SW480 (cell line): ENCODE results near the gene IL25.
"Not testable (repeated sequence)": the region's sequence is repeated elsewhere in the genome, so short reads cannot be mapped to it uniquely, and the experiment has no call there.

Experiments
- DNase-seq: peaks from one replicate; pipeline ENCODE4 v3.0.0-alpha.2; 2016; ENCODE audit warnings: low spot score

The IL25 gene

DNA sequence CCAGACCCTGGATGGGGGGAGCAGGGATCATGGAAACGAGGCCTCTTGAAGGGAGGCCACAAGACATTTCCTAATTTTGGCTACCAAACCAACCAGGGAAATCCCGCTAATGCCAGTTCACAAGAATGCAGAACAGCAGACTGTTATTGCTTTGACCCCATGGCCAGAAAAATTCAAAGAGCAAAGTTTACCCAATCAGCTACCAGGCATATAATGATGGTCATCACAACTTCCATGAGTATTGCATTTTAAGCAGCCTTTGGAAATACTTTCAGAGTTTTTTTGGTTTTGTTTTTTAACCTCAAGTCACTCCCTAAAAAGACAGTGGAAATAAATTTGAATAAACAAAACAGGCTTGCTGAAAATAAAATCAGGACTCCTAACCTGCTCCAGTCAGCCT, at the start of gene IL25:
Gene IL25 (plus strand): TSS at position 301 of the 400 bp plus-strand sequence.
- no peak for DNase-seq

- no peak for DNase-seq
Observed at GRCh38 chr14:23323838-23324454, 48.7 kb upstream of the IL25 start.

- DNase-seq, result no peak
Observed at GRCh38 chr14:23324455-23324846, 48.2 kb upstream of the IL25 start.

DNA sequence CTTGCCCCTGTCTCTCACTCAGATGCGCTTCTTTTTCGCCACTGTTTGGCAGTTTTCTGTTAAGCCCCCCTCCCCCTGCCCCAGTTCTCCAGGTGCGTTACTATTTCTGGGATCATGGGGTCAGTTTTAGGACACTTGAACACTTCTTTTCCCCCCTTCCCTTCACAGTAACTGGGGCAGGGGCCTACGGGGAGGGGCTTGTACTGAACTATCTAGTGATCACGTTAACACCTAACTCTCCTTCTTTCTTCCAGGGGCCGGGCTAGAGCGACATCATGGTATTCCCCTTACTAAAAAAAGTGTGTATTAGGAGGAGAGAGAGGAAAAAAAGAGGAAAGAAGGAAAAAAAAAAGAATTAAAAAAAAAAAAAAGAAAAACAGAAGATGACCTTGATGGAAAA, 47.6 kb upstream of the IL25 start:
- DNase-seq, result no peak

GRCh38 chr14:23325746-23326145, 46.9 kb upstream of the IL25 start:
- DNase-seq, result not testable (repeated sequence)

DNA sequence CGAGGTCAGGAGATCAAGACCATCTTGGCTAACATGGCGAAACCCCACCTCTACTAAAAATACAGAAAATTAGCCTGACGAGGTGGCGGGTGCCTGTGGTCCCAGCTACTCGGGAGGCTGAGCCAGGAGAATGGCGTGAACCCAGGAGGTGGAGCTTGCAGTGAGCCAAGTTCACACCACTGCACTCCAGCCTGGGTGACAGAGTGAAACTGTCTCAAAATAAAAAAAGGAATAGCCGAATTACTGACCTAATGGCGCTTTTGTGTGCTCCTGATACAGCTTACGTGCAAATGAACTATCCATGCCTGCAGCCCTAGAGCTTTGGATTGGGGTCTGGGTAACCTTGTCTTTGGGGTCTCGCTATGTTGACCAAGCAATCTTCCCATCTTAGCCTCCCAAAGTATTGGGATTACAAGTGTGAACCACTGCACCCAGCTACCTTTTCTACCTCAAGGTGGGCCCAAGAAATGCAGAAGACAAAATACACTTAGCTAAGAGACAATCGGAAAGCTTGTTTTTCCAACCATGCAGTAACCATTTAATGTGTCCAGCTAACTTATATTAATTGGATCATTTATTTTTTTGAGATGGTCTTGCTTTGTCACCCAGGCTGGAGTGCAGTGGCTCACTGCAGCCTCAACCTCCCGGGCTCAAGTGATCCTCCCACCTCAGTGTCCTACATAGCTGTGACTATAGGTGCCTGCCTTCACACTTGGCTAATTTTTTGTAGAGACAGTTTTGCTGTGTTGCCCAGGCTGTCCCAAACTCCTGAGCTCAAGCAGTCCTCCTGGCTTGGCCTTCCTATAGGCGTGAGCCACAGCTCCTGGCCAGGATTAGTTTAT, 45.9 kb upstream of the IL25 start:
- DNase-seq, result no peak

DNA sequence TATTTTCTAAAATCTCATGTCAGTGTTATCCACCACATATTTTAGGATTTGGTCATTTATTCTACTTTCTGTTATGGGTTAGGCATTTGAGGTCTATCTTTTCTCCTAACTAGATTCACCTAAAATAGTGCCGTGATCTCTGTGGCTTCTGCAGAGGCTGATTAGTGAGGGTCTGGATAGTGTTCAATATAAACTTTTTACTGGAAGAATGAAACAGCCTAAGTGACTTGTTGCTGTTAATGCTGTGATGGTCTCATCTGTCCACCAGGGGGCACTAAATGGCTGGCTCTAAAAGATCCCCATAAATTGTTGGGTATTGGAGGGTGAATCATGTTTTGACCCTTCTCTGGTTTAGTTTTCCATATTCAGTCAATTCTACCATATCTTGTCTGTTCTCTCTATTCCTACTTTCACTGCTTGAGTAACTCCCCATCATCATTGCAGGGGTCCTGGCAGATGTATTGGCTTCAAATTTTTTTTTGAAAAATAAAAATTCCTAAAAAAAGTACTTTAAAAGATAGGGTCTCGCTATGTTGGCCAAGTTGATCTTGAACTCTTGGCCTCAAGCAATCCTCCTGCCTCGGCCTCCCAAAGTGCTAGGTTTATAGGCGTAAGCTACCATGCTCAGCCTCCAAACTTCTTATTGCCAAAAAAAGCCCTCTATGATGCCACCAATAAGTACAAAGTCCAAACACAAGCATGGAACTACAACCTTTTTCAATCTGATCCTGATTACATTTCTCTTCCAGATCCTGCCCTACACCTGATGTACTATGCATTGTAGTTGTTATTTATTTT, 44.5 kb upstream of the IL25 start:
- DNase-seq, result peak; percentile 70

DNA sequence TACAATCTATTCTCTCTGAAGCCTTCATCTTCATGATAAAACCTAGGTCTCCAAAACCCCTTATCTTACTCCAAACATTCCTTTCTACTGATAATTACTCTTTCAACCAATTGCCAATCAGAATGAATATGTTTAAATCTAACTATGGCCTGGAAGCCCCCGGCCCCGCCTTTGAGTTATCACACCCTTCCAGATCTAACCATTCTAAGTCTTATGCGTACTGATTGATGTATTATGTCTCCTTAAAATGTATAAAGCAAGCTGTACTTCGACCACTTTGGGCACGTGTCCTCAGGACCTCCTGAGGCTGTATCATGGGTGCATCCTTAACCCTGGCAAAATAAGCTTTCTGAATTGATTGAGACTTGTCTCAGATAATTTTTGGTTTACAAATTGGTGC, 37.0 kb upstream of the IL25 start:
- no peak for DNase-seq

DNA sequence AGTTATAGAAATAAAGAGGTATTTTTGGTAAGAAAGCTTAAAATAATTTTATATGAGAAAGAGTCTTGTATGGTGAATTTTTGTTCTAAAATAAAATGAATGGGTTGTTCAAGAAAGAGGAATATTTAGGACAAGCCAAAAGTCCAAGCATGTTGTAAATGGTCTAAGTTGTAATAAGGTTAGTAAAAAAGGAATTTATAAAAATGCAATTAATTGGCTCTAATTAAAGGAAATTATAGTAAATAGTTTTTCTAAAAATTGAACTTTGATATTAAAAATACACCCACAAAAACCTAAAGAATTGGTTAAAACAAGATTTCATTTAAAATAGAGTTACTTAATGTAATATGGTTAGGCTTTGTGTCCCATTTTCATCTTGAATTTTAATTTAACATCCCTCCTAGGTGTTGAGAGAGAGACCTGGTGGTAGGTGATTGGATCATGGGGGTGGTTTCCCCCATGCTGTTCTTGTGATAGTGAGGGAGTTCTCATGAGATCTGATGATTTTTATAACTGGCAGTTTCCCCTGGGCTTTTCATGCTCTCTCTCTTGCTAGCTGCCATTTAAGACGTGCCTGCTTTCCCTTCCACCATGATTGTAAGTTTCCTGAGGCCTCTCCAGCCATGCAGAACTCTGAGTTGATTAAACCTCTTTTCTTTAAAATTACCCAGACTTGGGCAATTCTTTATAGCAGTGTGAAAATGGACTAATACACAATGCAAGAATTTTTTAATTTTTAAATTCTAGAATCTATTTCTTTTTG, 32.9 kb upstream of the IL25 start:
- no peak for DNase-seq

DNA sequence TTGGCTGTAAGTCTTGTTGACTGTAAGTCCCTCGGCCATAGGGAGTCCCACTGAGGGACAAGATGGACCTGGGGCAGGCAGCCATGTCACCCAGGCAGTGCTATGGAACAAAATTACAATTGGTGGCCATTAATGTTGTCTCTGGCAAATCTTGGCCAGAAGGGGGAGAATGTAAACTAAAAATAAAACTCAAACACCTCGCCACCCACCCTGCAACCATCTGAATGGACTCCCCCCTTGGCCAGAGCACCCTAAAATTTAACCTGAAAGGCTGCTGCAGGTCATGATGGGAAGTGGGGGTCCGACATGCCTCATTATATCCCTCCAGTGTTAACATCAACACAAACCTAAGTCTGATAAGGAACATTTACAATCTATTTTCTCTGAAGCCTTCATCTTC, 28.1 kb upstream of the IL25 start:
- no peak for DNase-seq

GRCh38 chr14:23345987-23346692, 26.5 kb upstream of the IL25 start:
- DNase-seq, result no peak

GRCh38 chr14:23346693-23347405, 25.8 kb upstream of the IL25 start:
- DNase-seq, result no peak

GRCh38 chr14:23347406-23348296, 25.0 kb upstream of the IL25 start:
- no peak for DNase-seq

DNA sequence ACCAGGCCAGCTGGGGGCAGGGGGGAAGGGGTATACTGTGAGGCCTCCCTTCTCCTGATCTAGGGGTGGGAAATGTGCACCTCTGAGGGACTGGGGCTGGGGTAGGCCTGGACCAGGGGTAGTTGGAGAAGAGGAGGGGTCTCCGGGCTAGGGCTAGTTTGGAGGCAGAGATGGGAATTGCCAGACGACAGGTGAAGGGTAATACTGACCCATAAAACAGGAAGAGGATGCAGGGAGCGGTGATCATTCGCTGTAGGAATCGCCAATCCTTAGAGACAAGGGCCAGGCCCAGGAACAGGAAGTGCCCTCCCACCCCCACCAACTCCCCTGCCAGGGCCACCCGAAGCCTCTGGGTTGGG, 24.3 kb upstream of the IL25 start:
- no peak for DNase-seq

DNA sequence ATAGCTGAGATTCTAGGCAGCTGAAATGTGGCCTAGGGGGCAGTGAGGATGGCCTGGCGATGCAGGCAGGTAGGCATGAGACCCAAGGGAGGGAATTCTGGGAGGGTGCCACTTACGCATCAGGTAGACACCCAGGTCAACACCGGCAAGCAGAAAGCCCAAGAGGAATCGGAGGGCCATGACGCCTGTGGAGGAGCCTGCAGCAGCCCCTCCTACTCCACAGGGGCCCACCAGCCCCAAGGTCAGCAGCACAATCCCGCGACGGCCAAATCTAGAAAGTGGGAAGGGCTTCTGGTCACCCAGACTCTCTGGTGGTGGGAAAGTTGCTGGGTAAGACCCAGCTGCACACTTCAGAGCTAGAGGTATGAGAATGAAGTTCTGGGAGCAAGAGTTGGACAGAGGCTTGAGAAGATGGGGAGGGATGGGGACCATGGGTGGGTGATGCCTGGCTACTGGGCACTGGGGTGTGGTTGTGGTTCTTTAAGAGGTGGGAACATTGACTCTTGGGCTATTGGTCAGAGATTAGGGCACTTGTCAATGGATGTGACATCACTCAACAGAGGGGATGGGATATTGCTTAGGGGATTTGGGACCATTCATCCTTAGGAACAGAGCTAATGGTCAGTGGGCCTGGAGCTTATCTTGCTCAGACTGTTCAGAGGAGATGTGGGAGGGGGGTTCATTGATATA, 23.3 kb upstream of the IL25 start:
- DNase-seq, result no peak

- no peak for DNase-seq
Observed at GRCh38 chr14:23351681-23352505, 20.7 kb upstream of the IL25 start.

GRCh38 chr14:23352506-23353432, 19.8 kb upstream of the IL25 start, which contains the start of gene SLC22A17:
Gene SLC22A17, minus strand, starts transcription at chr14:23352887.
- peak; percentile 39 for DNase-seq
